KMS-11 (cell line): ENCODE results near the gene SPINT2.

Source experiments
- H2AFZ ChIP-seq: fragments of 200-600 bp; sonication (generic); 2 replicates; pipeline ENCODE4 v1.6.1; 2016; ENCODE audit warnings: antibody characterized with exemption, mixed run types, low read depth
- H3K27ac ChIP-seq: fragments of 200-600 bp; sonication (generic); 2 replicates; pipeline ENCODE4 v1.6.1; 2016; ENCODE audit warnings: mild to moderate bottlenecking, mixed run types
- H3K27me3 ChIP-seq: fragments of 200-600 bp; sonication (generic); 2 replicates; pipeline ENCODE4 v1.6.1; 2017; ENCODE audit warnings: mild to moderate bottlenecking, low read depth, mixed run types, moderate library complexity; ENCODE audit not compliant: insufficient read depth
- H3K36me3 ChIP-seq: fragments of 200-600 bp; sonication (generic); 2 replicates; pipeline ENCODE4 v1.6.1; 2017; ENCODE audit warnings: mild to moderate bottlenecking, mixed run types; ENCODE audit not compliant: insufficient read depth
- H3K4me1 ChIP-seq: fragments of 200-600 bp; sonication (generic); 2 replicates; pipeline ENCODE4 v1.6.1; 2016; ENCODE audit warnings: mild to moderate bottlenecking, low read depth, mixed run types; ENCODE audit not compliant: poor library complexity, severe bottlenecking
- H3K4me2 ChIP-seq: fragments of 200-600 bp; sonication (generic); 2 replicates; pipeline ENCODE4 v1.7.0; 2016; ENCODE audit warnings: mild to moderate bottlenecking, mixed run types
- H3K4me3 ChIP-seq: fragments of 200-600 bp; sonication (generic); IDR thresholded peaks from 2 replicates; pipeline ENCODE4 v1.6.1; 2017; ENCODE audit warnings: low read depth, low read length, mixed read lengths; ENCODE audit not compliant: insufficient read depth
- H3K79me2 ChIP-seq: fragments of 200-600 bp; sonication (generic); 2 replicates; pipeline ENCODE4 v1.6.1; 2016; ENCODE audit warnings: low read depth, mixed run types; ENCODE audit not compliant: insufficient read depth
- H3K9ac ChIP-seq: fragments of 200-600 bp; sonication (generic); 2 replicates; pipeline ENCODE4 v1.6.1; 2016; ENCODE audit warnings: mild to moderate bottlenecking, mixed run types
- H4K20me1 ChIP-seq: fragments of 200-600 bp; sonication (generic); 2 replicates; pipeline ENCODE4 v1.6.1; 2016; ENCODE audit warnings: mild to moderate bottlenecking, mixed run types; ENCODE audit not compliant: insufficient read depth
- CTCF ChIP-seq: fragments of 200-600 bp; sonication (generic); conservative IDR thresholded peaks from 2 replicates; pipeline ENCODE4 v1.6.1; 2017; ENCODE audit warnings: low read depth, mild to moderate bottlenecking, antibody characterized with exemption, low read length, moderate library complexity, mixed read lengths

Gene SPINT2

DNA sequence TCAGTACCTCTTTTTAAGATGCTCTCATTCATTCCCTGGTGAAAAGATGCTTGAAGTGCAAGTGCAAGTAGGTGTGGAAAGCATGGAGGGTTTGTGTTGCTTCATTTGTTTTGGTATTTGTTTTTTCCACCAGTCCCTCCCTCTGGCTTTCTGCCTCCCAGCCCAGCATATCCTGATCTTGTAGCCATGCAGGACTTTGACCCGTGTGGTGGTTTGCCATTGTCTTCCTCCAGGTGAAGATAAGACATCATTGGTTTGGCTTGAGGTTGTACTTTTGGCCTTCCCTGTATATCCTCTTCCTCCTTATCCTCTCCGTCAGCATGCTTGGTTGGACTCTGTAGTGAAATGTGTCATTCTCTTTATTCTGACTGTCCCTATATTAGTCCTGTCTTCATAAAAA, 9.1 kb downstream of the SPINT2 start:
- Histone ChIP-seq H3K79me2 (no peaks in the 10 kb centered on the region), H3K27ac (no peak overlapping the region), H2AFZ (no peak overlapping the region), H3K4me3 (no peak overlapping the region), H4K20me1 (no peaks in the 10 kb centered on the region), H3K4me2 (no peak overlapping the region), H3K27me3 (peaks cover 4% of the 10 kb centered on the region; the same call in 1 of the 2 replicates), H3K9ac (no peak overlapping the region), H3K4me1 (no peaks in the 10 kb centered on the region), H3K36me3 (no peaks in the 10 kb centered on the region)
- TF ChIP-seq CTCF, result no peak

GRCh38 chr19:38274739-38275138, 10.4 kb downstream of the SPINT2 start:
- Histone ChIP-seq H3K79me2 (no peaks in the 10 kb centered on the region), H3K36me3 (no peaks in the 10 kb centered on the region), H3K27ac (no peak overlapping the region), H3K9ac (no peak overlapping the region), H2AFZ (no peak overlapping the region), H3K27me3 (peaks cover 4% of the 10 kb centered on the region; the same call in 1 of the 2 replicates), H4K20me1 (no peaks in the 10 kb centered on the region), H3K4me3 (no peak overlapping the region), H3K4me1 (no peaks in the 10 kb centered on the region), H3K4me2 (no peak overlapping the region)
- TF ChIP-seq CTCF, result no peak

DNA sequence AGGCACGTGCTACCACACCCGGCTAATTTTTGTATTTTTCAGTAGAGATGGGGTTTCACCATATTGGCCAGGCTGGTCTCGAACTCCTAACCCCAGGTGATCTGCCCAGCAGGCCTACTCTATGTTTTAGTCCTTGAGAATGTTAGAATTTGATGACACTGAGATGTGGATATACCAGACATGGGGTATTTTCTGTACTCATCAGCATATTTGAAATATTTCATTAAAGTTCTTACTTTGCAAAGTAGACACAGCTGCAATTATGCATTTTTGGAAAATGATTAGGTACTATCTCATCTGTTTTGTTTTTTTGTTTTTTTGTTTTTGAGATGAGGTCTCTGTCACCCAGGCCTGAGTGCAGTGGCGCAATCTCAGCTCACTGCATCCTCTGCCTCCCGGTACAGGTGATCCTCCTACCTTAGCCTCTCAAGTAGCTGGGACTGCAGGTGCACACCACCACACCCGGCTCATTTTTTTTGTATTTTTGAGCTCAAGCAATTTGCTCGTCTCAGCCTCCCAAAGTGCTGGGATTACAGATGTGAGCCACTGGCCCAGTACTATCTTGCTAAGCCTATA, 12.7 kb downstream of the SPINT2 start:
- H3K79me2 ChIP-seq, result no peaks in the 10 kb centered on the region
- H3K4me1 ChIP-seq, result no peaks in the 10 kb centered on the region
- H3K9ac ChIP-seq, result no peak overlapping the region
- TF ChIP-seq CTCF, result no peak
- H2AFZ ChIP-seq, result no peak overlapping the region
- no peak overlapping the region for H3K4me2 ChIP-seq
- no peaks in the 10 kb centered on the region for H4K20me1 ChIP-seq
- H3K36me3 ChIP-seq, result no peaks in the 10 kb centered on the region
- H3K4me3 ChIP-seq, result no peak overlapping the region
- H3K27ac ChIP-seq, result no peak overlapping the region
- H3K27me3 ChIP-seq, result no peaks in the 10 kb centered on the region; the same call in 1 of the 2 replicates

DNA sequence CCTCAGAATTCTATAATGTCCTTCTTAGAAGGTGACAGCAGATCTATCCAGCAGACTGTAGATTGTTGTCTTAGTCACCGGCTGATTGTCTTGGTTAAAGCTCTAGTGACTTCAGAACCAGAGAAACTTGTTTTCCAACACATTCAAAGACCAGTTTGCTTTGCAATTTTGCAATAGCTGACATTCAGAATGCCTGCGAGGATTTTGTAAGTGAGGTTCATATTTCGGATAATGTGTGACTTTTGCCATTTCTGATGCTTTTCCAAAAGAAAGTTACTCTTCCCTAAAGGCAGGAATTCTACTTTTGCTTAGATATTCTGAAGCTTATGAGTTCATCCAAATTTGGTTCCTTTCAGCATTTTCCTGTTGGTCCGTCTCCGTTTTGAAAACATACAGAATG, 13.2 kb downstream of the SPINT2 start:
- H3K4me1 ChIP-seq, result no peaks in the 10 kb centered on the region
- no peaks in the 10 kb centered on the region for H4K20me1 ChIP-seq
- H3K9ac ChIP-seq, result no peak overlapping the region
- no peaks in the 10 kb centered on the region for H3K27me3 ChIP-seq
- H3K4me2 ChIP-seq, result no peak overlapping the region
- no peaks in the 10 kb centered on the region for H3K36me3 ChIP-seq
- H3K79me2 ChIP-seq, result no peaks in the 10 kb centered on the region
- H2AFZ ChIP-seq, result no peak overlapping the region
- no peak overlapping the region for H3K4me3 ChIP-seq
- no peak overlapping the region for H3K27ac ChIP-seq
- no peak for TF ChIP-seq CTCF
